NOMO-1 treated with dmso at 0.1 percent for 144 hours (cell line): ENCODE data around the gene TENM4.

Source experiments
- DNase-seq: peaks from one replicate; lab custom pipeline; 2025; ENCODE audit not compliant: unreplicated experiment; lab: John Stamatoyannopoulos, UW

TENM4 gene

GRCh38 chr11:79348976-79349682 lies 91.7 kb downstream of the TENM4 start:
- DNase-seq, result no peak

- no peak for DNase-seq
Observed at GRCh38 chr11:79346021-79346420, 94.8 kb downstream of the TENM4 start.

DNA sequence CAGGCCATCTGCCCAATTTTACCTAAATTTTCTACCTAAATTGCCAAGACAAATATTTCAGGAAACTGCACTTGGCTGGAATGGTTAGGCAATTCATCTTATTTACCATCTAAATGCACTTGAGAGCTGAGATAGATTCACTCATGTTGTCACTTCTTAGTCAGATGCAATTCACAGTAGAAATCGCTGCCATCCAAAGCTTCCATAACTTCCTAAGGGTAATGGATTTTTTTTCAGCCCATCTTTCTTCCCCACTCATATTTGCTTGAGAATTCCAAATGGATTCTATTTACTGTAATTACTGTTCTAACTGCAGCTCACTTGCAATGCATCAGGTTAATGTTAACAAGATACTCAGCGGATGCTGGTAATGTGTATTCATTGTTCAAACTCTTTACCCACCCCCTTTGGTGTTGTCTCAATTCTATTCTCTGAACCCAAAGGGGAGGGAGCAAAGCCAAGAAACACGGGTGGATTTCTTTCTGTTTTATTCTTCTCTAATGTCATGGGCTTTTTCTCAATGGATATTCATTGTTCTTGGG lies 96.0 kb downstream of the TENM4 start:
- no peak for DNase-seq

DNA sequence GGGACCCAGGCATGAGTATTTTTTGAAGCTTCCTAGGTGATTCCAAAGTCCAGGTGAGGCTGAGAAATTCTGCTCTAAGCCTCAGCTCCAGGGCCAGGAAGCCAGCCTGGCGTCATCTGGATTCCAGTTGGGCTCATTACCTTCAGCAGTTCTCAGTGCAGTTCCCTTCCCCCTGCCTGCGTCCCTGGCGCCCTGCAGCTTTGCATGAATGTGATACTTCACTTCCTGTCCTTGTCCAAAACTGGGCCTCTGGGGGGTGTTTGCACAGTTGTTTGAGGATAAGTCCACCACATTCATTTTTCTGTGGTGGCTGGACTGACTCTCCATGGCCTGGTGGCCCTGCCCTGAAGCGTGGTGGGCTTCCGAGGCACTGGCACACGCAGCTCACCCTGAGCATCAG lies 98.1 kb downstream of the TENM4 start:
- no peak for DNase-seq

DNA sequence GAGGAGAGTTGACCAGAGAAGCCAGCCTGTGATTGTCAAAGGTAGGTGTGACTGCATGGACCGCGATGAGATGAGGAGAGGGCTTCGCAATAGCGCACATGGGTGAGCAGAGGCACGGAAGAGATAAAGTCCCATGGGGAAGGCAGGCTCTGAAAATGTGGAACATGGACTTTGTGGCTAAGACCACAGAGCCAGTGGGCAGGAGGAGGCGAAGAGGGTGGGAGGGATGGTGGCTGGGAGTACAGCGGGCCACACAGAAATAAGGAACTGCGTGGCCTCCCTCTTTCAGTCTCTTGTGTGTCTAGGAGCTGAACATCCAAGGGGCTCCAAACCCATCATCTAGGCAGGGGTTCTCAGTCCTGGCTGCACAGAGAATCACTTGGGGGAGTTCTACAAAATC lies 98.6 kb downstream of the TENM4 start:
- DNase-seq, result peak; percentile 5

DNA sequence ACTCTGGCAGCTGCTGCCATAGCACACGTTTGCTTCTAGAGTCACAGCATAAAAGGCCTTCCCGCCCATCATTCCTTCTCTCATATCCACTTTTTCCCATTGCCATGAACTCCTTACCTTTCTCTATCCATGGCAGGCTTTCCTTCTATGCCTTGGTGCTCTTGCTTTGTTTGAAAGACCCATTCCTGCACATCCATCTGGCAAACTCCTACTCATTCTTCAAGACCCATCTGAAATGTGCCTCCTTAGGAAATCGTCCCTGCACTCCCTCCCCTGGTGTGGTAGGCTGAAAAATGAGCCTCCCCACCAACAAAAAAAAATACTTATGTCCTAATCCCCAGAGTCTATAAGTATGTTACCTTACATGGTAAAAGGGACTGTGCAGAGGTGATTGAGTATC lies 100.3 kb downstream of the TENM4 start:
- no peak for DNase-seq

GRCh38 chr11:79336797-79337517 lies 103.9 kb downstream of the TENM4 start:
- DNase-seq, result no peak

- DNase-seq, result no peak
Observed at GRCh38 chr11:79335681-79336080, 105.1 kb downstream of the TENM4 start.

DNA sequence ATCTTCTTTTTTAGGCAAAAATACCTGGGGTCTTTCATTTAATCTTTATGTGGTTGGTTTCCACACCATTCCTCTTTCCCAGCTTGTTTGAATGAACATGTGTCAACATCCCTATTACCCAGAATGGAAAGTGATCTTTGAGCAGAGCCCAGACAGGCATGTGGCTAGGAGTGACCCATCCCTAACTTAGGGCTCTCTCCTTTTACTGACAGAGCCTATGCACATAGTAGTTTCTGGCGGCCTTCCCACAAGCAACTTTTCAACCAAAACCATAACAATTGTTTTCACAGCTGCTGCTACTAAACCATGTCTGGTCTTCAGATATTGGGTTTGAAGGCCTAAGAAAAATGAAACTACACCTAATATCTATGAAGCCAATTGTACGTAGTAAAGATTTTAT lies 107.5 kb downstream of the TENM4 start:
- DNase-seq, result no peak

GRCh38 chr11:79332017-79332416 lies 108.8 kb downstream of the TENM4 start:
- DNase-seq, result no peak

DNA sequence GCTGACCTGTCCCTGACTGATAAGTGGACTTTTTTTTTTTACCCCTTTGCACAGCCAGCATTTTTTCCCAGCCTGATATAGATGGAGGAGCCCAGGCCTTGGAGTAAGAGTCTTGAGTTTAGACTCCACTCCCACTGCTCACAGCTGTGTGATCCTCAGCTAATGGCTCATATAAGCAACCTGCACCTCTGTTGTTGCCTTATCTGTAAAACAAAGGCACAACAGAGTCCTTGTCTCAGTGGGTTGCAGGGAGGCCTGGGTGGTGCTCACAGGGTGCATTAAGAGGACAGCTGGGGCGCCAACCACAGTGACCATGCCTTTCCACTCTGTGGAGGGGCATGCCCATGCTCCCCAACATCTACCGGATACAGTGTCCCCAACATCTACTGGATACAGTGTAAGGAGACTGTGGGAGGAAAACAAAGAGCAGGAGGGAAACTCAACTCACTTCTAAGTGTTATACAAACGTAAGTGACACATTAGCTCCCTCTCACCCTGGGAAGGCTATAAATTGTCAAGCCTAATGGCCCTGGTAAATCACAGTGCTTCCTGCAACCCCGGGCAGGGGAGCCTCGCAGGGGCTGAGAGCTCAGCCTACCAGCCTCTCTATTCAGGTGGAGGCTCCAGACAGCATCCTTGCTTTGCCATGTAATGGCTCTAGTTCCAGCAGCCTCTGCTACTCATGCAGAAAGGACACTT lies 109.5 kb downstream of the TENM4 start:
- no peak for DNase-seq

DNA sequence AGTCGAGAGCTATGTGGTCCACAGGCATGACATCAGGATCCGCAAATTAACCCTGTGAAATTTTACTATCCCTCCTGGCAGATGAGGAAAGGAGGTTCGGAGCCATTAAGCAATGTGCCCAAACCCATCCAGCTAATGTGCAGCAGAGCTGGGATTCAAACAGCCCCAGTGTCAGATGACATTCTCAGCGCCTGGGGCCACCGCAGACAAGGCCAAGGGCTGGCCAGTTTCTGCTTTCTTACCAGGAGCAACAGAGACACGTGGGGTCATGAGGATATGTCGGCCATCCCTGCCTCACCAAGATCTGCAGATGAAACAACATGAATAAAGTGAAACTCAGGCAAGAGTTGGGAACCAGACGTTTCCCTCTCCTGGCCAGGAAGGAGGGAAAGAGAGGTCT lies 110.2 kb downstream of the TENM4 start:
- no peak for DNase-seq

GRCh38 chr11:79329561-79329960 lies 111.3 kb downstream of the TENM4 start:
- DNase-seq, result no peak

DNA sequence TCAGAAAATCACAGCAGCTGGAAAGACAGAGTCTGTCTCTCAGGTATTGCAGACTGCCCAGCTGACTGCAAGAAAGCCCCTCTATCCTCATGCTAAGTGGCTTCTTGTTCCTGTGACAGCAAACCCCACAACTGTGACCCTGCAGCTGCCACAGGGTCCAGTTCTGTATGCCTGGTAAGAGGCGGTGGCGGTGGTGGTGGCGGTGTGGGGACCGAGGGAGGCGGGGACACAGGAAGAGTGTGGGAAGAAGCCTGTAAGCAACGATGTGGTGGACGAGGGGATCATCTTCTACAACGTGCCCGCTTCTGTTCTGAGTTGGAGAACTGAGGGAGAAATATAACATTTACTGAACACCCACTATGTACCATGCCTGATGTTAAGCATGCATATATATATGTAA lies 112.4 kb downstream of the TENM4 start:
- DNase-seq, result no peak

DNA sequence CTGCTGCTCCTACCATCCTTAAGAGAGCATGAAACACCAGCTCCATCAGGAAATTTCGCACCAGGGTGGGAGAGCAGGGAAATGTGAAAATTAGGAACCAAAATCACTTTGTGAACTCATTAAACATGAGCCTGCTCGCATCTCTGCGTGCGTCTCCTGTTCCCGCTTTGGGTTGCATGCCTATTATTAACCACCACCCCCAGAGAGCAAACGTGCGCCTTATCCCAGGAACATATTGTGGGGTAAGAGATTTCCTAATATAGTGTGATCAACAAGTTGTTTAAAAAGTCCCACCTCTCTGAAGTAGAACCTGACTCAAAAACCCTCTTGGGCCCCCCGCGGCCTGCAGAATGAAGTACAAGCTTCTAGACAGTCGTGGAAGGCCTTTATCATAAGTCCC lies 115.0 kb downstream of the TENM4 start:
- DNase-seq, result no peak

GRCh38 chr11:79321263-79321662 lies 119.6 kb downstream of the TENM4 start:
- no peak for DNase-seq

DNA sequence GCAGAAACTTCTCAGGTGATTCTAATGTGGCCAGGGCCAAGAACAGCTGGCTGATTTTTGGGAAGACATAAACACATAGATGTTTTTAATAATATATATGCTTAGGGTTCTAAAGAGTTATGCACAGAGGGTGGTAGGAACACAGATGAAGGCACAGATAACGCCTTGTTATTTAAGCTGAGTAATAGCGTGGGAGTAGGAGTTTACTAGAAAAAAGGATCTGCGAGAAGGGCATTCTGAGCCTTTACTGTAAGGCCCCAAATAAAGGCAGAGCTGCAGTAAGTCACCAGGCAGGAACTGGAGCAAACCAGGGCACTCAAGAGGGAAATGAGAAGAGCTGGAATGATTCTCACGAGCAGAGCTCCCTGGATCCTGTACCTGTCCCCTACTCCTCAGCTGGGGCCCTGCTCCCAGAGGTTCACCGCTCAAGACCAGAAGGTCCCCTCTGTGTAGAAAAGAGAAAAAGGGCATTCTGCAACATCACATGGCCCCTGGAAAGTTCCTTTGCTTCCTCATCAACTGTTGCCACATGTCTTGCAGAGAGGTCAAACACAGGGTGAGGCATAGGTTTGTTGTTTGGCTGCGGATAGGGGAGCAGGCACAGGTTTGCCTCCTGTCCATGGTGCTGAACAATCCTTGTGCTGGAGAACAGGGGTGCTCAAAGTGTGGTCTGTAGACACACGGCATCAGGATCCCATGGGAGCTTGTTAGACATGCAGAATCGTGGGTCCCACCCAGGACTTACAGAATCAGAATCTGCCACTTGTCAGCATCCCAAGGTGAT lies 125.7 kb downstream of the TENM4 start:
- DNase-seq, result peak; percentile 60

- DNase-seq, result no peak
Observed at GRCh38 chr11:79313530-79313913, 127.3 kb downstream of the TENM4 start.

DNA sequence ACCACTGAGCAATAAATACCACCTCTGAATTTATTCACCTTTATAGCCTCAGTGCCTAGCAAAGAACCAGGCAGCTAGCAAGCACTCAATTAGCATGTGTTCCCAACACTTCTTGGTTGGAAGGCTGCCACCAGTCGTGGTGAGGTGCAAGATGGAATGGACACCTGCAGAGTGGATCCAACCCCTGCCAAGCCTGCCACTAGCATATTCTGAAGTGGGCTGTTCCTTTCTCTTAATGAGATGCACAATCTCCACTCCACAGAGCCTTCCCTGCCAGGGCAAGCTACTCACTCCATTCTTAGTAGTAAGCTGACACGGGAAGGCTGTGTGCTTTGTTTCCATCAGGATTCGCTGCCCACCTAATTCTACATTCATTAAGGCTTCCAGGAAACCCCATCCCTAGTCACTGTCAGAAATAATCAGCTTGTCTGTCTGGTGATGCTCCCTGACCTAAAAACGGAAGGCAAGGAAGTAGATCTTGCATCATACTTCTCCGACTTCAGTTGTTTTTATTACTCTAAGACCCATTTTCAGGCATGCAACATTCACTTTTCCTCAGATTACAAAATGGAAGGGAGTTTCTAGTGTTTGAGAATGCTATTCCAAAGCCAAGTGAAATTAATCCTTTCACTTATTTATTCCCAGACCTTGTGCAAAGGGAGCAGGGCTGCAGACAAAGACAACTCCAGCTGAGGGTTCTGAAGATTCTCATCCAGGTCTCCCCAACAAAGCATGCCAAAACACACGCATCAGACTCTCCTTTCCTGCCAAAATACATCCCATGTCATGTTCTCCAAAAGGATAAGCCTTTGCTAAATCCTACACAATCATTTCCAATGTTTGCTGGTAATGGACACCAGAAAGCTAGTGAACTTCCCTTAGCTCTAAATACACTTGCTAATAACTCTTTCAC lies 128.0 kb downstream of the TENM4 start:
- no peak for DNase-seq

GRCh38 chr11:79311461-79311860 lies 129.4 kb downstream of the TENM4 start:
- DNase-seq, result no peak
